MM.1S (cell line): ENCODE results near the gene ADGRV1.

Experiments used
- DNase-seq: peaks from one replicate; pipeline ENCODE4 v3.0.0-alpha.2; 2015
- H2AFZ ChIP-seq: fragments of 300-600 bp; sonication (generic); 2 replicates; pipeline ENCODE4 v1.6.0; 2016; ENCODE audit warnings: antibody characterized with exemption, low read length
- H3F3A ChIP-seq: fragments of 300-600 bp; sonication (generic); 2 replicates; pipeline ENCODE4 v1.6.1; 2016; ENCODE audit warnings: mild to moderate bottlenecking, antibody characterized with exemption, low read length, moderate library complexity, mixed read lengths; ENCODE audit not compliant: insufficient read depth
- H3K27ac ChIP-seq: fragments of 300-600 bp; sonication (generic); 2 replicates; pipeline ENCODE4 v1.5.1; 2016; ENCODE audit warnings: mild to moderate bottlenecking, low read length
- H3K27me3 ChIP-seq: fragments of 300-600 bp; sonication (generic); replicated peaks from 2 replicates; pipeline ENCODE4 v1.6.0; 2016; ENCODE audit warnings: low read length; ENCODE audit not compliant: insufficient read depth
- H3K36me3 ChIP-seq: fragments of 300-600 bp; sonication (generic); replicated peaks from 2 replicates; pipeline ENCODE4 v1.6.1; 2016; ENCODE audit warnings: mild to moderate bottlenecking, low read length, mixed read lengths; ENCODE audit not compliant: insufficient read depth
- H3K4me1 ChIP-seq: fragments of 300-600 bp; sonication (generic); 2 replicates; pipeline ENCODE4 v1.6.1; 2016; ENCODE audit warnings: low read length, mixed read lengths
- H3K4me2 ChIP-seq: fragments of 300-600 bp; sonication (generic); 2 replicates; pipeline ENCODE4 v1.6.0; 2016; ENCODE audit warnings: low read depth, low read length
- H3K4me3 ChIP-seq: fragments of 300-600 bp; sonication (generic); 2 replicates; pipeline ENCODE4 v1.5.1; 2016; ENCODE audit warnings: low read length, mixed read lengths
- H3K79me2 ChIP-seq: fragments of 300-600 bp; sonication (generic); 2 replicates; pipeline ENCODE4 v1.6.1; 2016; ENCODE audit warnings: mixed run types, low read length, mixed read lengths
- H3K9ac ChIP-seq: fragments of 300-600 bp; sonication (generic); 2 replicates; pipeline ENCODE4 v1.6.1; 2016; ENCODE audit warnings: low read length, mixed read lengths
- H3K9me2 ChIP-seq: fragments of 300-600 bp; sonication (generic); replicated peaks from 2 replicates; pipeline ENCODE4 v1.6.1; 2016; ENCODE audit warnings: mild to moderate bottlenecking, low read length, mixed read lengths; ENCODE audit not compliant: insufficient read depth
- H3K9me3 ChIP-seq: fragments of 300-600 bp; sonication (generic); replicated peaks from 2 replicates; pipeline ENCODE4 v1.6.1; 2016; ENCODE audit warnings: mild to moderate bottlenecking, low read length, mixed read lengths; ENCODE audit not compliant: insufficient read depth
- H4K20me1 ChIP-seq: fragments of 300-600 bp; sonication (generic); 2 replicates; pipeline ENCODE4 v1.6.1; 2016; ENCODE audit warnings: mild to moderate bottlenecking, low read length, moderate library complexity, mixed read lengths; ENCODE audit not compliant: insufficient read depth
- EZH2 ChIP-seq: fragments of 300-600 bp; sonication (generic); optimal IDR thresholded peaks from 2 replicates; pipeline ENCODE3; 2017; ENCODE audit warnings: low read depth, mild to moderate bottlenecking, antibody characterized with exemption, low read length, mixed read lengths
- EZH2phosphoT487 ChIP-seq: fragments of 300-600 bp; sonication (generic); IDR thresholded peaks from 2 replicates; pipeline ENCODE4 v1.6.1; 2018; ENCODE audit warnings: antibody characterized with exemption, low read length
- TF ChIP-seq, protein P1 (sequence below): fragments of 300-600 bp; sonication (generic); IDR thresholded peaks from 2 replicates; pipeline ENCODE4 v1.5.1; 2016; ENCODE audit warnings: antibody characterized with exemption, low read length, mixed read lengths

Gene ADGRV1

DNA sequence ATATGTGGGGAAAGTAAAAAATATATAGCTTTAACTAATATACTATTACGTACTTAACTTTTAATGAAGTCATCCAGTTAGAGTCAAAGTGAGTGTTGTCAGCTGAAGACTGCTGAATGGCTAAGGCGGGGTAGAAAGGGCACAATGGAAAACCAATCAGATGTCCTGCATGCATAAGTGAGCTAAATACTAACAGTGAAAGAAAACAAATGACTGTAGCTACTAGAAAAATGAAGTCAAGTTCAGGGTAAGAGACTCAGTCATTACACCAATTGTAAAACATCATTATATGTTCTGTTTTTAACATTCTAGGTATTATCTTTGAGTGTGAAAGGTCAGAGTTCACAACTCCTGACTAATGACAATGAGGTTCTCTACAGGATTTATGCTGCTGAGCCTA is 295.2 kb downstream of the ADGRV1 start:
- no peaks in the 10 kb centered on the region for H3K27me3 ChIP-seq
- TF ChIP-seq EZH2 (no peak), EZH2phosphoT487 (no peak)
- TF ChIP-seq, protein P1, sequence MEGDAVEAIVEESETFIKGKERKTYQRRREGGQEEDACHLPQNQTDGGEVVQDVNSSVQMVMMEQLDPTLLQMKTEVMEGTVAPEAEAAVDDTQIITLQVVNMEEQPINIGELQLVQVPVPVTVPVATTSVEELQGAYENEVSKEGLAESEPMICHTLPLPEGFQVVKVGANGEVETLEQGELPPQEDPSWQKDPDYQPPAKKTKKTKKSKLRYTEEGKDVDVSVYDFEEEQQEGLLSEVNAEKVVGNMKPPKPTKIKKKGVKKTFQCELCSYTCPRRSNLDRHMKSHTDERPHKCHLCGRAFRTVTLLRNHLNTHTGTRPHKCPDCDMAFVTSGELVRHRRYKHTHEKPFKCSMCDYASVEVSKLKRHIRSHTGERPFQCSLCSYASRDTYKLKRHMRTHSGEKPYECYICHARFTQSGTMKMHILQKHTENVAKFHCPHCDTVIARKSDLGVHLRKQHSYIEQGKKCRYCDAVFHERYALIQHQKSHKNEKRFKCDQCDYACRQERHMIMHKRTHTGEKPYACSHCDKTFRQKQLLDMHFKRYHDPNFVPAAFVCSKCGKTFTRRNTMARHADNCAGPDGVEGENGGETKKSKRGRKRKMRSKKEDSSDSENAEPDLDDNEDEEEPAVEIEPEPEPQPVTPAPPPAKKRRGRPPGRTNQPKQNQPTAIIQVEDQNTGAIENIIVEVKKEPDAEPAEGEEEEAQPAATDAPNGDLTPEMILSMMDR, result no peak
- no peak for DNase-seq
- no peaks in the 10 kb centered on the region for H3K9me3 ChIP-seq
- no peak overlapping the region for H3K27ac ChIP-seq
- no peak overlapping the region for H3K4me2 ChIP-seq
- H3K79me2 ChIP-seq, result no peaks in the 10 kb centered on the region
- H3K4me1 ChIP-seq, result no peaks in the 10 kb centered on the region
- no peaks in the 10 kb centered on the region for H3K9me2 ChIP-seq
- no peaks in the 10 kb centered on the region for H3K36me3 ChIP-seq
- no peaks in the 10 kb centered on the region for H3F3A ChIP-seq
- H3K4me3 ChIP-seq, result no peak overlapping the region
- no peaks in the 10 kb centered on the region for H4K20me1 ChIP-seq
- H2AFZ ChIP-seq, result no peak overlapping the region
- H3K9ac ChIP-seq, result no peak overlapping the region

DNA sequence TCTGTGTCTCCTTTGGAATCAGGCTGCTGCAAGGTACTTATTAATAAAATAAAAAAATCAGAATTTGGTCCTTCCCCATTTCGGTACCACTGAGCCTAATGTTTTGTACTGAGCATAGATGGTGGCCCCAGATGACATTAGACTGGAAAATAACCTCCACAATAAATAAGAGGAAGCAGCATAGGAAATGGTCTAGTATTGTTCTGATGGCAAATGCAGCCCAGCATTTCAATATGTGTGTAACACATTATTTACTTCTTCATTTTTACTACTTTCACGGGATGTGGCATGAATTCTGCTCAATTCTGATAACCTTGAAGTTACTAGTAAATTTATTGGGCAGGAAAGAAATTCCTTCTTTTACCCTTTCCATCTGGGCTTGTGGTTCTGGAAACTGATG is 295.6 kb downstream of the ADGRV1 start:
- Histone ChIP-seq H3F3A (no peaks in the 10 kb centered on the region), H3K9me2 (no peaks in the 10 kb centered on the region), H2AFZ (no peak overlapping the region), H3K4me1 (no peaks in the 10 kb centered on the region), H3K9ac (no peak overlapping the region), H3K27ac (no peak overlapping the region), H3K79me2 (no peaks in the 10 kb centered on the region), H3K4me2 (no peak overlapping the region), H3K36me3 (no peaks in the 10 kb centered on the region), H3K4me3 (no peak overlapping the region), H3K9me3 (no peaks in the 10 kb centered on the region), H4K20me1 (no peaks in the 10 kb centered on the region), H3K27me3 (no peaks in the 10 kb centered on the region)
- DNase-seq, result no peak
- TF ChIP-seq EZH2 (no peak), EZH2phosphoT487 (no peak)
- TF ChIP-seq, protein P1, result no peak

DNA sequence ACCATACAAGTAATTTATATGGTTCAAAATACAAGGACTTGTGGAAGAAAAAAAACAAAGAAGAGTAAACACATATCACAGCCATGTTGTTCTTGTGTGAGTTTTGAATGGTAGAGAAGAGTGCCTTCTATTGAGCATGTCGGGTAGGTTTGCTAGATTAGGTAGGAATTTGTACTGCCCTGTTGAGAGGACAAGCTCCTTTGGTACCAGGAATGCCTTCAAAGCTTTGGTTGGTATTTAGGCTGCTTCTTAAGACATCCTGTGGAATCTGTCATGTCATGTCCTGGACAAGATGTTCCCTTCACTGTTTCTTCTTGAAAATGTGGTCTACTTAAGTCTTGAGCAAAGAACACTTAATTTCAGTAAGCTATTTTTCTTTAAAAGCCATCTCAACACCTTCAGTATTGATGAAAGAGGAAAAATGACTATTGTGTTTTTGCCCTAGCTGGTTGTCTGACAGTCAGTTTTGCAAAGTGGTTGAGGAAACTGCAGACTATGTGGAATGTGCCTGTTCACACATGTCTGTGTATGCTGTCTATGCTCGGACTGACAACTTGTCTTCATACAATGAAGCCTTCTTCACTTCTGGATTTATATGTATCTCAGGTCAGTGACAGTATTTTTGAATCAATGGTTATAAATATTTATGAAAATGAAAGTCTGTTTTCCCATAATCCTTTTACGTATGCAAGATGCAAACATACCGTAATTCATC is 296.9 kb downstream of the ADGRV1 start:
- Histone ChIP-seq H3F3A (no peaks in the 10 kb centered on the region), H3K9ac (no peak overlapping the region), H3K36me3 (no peaks in the 10 kb centered on the region), H3K27me3 (no peaks in the 10 kb centered on the region), H4K20me1 (no peaks in the 10 kb centered on the region), H2AFZ (no peak overlapping the region), H3K4me3 (no peak overlapping the region), H3K4me2 (no peak overlapping the region), H3K9me3 (no peaks in the 10 kb centered on the region), H3K4me1 (no peaks in the 10 kb centered on the region), H3K79me2 (no peaks in the 10 kb centered on the region), H3K27ac (no peak overlapping the region), H3K9me2 (no peaks in the 10 kb centered on the region)
- TF ChIP-seq, protein P1, result no peak
- TF ChIP-seq EZH2phosphoT487 (no peak), EZH2 (no peak)
- DNase-seq, result no peak
